HG03575 (cell line): Measurements from ENCODE around the gene PRKN.

Experiments
- ATAC-seq: cut with Tn5 transposase; IDR thresholded peaks from one replicate; pipeline ENCODE4 v1.9.1; 2021; ENCODE audit not compliant: unreplicated experiment, insufficient number of reproducible peaks, low FRiP score; ENCODE audit errors: extremely low read depth

The PRKN gene

DNA sequence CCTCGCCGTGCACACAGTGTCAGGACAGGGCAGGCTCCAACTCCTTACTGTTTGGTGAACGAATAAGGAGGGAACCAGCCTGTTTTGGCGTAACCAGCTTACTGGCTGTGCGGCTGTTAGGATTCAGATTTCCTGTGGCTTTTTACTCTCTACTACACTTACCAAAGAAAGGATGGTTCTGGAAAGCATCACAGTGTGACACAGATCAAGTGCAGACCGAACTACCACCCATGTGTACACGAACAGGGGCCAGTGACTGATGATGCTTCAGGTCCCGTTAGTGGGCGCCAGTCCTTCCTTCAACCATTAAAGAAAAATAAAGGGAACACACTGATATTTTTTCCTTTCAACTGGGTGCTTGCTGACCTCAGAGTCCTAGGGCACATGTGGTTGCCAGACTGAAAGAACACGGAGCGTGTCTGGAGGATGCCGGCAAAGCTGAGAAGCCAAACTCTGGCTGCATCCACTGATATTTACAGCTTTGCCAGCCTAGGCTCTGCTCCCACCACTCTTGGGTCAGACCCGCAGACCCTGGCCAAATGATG is 1101.4 kb downstream of the PRKN start:
- no peak for ATAC-seq

DNA sequence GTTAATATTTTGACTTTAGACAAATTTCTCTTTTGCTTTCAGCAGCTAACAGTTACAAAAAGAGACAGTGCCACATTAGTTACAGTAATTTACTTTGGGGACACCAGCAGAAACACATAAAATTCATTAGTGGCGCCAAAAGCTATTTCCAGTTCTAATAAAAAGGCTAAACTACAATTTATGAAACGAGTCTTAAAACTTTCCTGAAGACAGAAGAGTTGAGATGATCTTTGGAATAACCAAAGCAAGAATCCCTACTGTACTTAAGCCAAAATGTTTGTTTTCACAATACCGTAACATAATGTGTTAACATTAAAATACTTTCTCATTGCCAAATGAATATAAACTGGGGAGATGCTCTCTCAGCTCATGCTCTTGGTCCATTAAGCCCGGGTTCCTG is 1103.5 kb downstream of the PRKN start:
- no peak for ATAC-seq

DNA sequence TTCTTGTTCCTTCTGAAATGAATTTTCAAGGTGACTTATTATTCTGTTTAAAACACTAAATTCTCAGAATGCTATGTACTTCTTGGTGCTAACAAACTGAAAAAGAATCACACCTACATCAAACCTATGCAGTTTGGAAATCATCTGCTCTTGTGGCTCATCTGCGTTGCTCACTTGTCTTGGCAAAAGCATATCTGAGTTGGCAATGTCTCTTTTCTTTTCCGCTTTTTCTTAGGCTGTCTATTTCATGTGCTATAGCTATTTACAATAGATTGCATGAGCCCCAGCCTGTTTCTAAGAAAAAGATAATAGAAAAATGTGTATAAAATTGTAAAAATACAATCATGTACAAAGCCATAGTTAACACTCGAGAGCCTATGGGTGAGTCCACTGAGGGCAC is 1104.8 kb downstream of the PRKN start:
- no peak for ATAC-seq

DNA sequence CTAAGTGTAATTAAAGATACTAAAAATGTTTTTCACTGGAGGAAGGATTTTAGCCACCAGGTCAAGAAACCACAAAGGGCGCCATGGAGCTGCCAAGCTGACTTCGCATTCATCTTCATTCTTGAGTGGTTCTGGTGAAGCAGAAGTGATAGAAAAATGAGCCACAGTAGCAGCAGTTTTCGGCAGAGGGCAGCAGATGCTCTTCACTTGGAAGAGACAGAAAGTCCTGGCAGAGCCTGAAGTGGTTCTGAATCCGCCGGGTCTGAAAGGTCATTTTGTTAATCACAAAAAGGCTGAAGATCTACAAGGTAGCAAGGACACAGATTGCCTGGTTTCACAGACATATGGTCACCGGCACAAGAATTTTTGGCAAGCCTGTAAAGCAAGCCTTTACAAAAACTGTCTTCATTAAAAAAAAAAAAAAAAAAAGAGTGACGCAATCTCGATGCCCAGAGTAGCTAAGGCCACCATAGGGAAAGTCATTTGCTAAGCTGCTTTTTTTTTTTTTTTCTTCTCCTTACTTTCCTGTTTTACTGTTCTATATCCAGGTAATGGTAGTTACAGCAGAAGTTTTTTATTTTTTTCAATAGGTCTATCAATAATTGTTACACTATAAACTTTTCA is 1108.6 kb downstream of the PRKN start:
- no peak for ATAC-seq

DNA sequence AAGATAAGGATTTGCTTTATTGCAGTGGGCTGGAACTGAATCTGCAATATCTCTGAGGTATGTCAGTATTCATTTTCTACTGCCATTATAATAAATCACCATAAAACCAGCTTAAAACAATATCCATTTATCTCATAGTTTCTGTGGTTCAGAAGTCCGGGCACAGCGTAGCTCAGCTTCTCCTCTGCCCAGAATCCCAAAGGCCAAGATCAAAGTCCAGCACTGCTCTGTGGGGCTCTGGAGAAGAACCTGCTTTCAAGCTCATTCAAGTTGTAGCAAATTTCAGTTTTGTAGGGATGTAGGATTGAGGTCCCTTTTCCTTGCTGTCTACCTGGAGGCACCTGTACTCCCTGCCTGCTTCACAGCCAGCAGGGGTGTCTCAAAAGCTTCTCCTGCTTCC is 1113.9 kb downstream of the PRKN start:
- ATAC-seq = no peak

DNA sequence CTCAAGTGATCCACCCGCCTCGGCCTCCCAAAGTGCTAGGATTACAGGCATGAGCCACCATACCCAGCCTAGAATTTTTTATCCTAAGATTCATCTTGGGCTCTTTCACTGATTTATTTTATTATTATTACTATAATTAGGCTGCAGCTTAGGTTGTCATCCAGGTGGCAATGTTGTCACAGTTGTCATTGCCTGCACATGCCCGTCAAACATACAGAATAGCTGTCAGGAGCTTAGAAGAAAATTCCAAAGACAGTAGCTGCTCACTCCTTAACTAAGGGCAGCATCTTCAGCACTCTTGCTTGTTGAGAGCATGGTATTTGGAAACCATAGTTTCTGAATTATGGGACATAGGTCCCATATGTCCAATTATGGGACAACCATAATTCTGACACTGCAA is 1118.8 kb downstream of the PRKN start:
- ATAC-seq = no peak

DNA sequence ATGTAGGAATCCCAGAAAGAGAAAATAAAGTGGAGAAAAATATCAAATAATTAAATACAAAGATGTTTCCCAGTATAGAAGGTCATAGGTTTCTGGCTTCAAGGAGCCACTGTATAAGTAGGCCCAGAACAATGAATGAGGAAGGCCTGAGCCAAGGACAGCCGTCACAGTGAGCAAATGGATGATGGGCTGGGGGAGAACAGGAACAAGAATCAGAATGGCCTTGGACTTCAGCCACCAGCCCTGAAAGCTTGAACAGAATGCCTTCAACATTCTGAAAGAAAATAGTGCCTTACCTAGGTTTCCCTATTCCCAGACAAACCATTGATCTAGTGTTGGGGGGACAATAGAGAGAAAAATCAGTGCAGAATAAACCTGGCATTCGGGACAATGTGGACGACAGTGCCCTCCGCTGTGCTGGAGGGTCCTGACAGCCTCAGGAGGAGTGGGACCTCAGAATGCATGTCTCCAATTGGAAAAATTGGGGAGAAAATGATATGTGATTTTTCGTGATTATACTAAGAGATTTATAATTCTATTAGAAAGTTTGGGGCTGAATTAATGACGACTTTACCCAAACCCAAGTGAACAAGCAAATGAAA is 1119.8 kb downstream of the PRKN start:
- no peak for ATAC-seq

DNA sequence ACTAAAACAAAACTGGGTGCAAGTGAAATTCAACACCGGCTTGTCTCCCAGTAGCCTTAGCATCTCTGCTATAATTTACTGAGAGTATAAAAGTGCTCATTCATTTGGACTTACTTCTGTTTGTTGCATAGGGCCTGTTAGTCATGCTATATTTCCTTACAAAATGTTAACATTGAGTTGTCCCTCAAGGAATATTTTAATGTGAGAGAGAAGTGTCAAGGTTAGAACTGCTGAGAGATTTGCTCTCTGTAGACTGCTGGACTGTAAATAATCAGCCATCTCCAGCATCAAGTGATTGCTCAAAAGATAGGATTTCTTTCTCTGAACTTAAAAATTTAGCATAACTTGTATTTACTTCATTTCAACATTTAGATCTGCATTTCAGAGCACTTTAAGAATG is 1125.2 kb downstream of the PRKN start:
- no peak for ATAC-seq

DNA sequence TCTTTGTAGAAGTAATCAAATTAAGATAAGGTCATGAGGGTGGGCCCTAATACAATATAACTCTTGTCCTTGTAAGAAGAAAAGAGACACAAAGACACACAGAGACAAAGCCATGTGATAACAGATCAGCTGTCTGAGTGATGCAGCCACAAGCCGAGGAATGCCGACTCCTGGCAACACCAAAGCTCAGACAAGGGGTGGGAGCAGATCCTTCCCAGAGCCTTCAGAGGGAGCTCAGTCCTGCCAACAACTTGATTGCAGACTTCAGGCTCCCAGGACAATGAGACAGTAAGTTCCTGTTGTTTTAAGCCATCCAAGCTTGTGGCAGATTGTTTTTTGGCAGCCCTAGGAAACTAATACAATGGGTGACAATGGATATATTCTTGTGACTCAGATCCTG is 1128.7 kb downstream of the PRKN start:
- no peak for ATAC-seq

DNA sequence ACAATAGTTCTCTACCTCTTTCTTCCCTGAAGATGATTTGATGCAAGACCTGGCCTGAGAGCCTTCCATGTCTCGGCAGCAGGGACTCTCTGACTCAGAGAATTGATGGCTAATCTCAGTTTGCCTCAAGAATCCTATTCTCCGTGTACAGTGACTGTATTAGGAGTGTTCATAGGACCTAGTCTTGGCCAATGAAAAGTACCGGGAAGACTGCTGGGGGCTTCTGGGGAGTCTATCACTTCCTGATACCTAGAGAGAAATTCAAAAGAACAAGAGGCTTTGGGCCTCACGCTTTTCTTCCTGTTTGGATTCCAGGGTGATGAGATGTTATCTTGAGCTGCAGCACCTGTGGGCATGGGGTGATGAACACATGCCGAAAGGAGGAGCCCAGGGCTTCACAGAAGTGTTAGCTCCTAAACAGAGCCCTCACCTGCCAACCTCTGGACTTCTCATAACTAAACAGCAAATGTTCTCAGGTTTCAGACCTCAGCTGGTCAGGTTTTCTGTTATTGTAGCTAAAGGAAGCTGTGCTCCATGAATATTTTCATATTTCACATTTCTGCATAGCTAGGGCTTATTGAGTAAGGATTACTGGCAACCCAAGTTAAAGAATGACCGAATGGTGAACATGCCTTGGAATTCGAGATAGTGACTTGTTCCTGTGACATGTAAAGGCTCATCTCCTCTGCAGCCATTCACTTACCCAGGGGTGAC is 1130.6 kb downstream of the PRKN start:
- ATAC-seq = no peak

DNA sequence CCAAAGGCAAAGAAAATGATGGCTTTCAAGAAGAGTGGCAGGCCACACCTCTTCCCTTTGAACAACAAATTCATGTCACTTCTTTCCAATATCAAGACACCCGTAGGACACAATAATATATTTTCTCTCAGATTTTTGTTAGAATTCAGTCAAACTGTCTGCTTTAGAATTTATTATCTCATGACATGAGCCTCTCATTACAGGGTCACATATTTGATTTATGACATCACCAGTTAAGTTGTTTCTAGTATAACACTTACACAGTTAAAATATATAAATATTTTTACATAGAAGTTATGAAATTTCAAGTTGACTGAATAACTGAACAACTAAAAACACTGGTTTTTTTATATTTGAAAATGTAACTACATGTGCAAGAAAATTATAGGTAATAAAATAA is 1133.2 kb downstream of the PRKN start:
- ATAC-seq = no peak

DNA sequence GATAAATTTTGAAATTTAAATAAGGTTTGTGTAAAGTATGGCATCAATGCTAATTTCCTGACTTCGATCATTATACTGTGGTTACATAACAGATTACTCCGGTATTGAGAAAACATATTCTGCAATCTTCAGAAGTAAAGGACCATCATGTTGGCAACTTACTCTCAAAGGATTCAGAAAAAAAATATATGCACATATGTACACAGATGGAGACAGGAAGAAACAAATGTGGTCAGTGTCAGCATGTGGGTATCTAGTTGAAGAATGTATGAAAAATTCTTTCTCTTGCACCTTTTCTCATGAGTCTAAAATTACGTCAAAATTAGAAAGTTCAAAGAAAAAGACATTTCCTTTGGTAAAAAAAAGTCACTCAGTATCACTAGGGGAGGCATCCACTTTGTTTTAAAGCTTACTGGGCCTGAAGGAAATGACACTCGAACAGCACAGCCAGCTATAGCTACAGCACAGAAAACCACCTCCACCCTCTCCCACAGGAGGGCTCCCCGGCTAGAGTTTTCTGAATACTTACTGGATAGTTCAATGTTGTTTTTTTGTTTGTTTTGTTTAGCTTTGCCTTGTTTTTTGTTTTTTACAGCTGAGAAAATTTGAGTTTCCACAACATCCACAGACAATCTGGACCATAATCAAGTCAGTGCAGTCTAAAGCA is 1136.5 kb downstream of the PRKN start:
- no peak for ATAC-seq

DNA sequence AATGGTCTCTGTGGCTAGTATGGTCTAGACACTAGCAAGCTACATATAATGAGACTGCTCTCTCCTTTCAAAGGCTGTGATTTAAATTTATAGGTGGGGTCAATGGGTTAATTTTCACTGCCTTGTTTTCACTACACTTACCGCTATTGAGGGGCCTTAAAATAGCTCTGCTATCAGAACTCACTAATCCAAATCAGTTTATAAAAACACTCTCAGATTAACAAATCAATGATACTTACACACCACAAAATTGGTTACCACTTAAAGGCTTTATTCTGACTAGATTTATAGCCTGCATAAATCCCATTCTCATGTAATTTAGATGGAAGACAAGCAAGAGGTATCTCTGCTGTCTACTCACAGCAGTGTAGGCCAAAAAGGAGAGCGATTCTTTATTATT is 1140.7 kb downstream of the PRKN start:
- no peak for ATAC-seq

DNA sequence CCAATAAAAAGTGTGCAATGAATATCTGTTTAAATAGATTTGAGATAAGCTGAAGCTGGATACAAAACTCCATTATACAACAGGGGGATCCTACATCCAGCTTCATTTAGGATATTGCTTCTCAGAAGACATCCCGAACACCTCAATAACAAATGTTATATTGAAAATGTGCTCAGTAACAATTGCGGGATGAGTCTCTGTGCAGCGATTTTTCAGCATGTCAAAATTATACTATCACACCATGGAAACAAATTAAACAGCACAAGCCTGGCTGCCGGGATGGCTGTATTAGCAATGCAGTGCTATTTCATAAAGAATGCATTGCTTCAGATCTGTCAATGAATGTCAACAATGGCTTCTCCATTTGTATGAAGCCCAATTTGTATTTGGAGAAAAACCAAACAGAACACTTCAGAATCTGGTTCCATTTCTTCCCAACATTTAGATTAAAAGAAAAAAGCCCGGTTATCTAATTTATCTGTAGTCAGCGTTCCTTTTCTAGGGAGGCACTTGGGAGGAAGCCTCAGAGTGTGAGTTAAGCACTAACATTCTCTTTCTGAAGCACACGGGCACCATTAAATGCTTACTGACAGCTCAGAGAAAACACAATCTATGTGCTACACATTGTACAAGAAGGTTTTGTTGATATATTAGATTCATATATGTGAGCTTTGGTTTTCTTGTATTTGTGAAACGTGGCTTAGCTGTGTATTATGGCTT is 1142.8 kb downstream of the PRKN start:
- no peak for ATAC-seq

DNA sequence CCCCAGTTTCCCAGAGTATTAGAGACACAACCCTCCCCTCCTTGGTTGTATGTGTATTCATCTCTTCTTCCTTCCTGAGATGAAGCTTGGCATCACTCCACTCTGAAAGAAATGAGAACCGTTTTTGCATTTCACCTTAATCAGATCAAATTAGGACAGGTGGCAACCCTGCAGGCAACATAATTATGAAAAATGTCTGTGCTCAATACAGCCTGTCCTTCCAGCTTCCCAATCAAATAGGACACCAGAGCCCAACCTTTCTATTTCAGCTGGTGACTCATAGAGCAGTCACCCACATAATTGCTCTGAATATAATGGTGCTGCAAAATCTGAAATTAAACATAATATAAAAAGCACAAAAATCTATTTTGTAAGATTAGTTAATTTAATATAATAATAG is 1143.5 kb downstream of the PRKN start:
- ATAC-seq = no peak

DNA sequence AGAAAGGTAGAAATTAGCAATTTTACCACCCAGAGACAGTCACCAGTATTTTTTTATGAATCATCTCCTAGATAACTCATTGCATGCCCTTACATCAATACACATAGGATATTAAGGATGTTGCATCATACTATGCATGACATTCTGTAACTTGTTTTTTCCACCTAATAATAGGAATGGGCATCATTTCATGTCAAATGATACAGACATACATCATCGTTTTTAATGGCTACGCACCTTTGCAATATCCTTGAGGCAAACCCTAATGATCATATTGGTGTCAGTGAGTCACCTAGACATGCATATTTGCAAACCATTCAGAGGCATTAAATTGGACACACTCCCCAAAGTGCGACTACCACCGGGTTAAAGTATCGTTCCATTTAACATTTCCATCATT is 1144.0 kb downstream of the PRKN start:
- ATAC-seq = no peak

DNA sequence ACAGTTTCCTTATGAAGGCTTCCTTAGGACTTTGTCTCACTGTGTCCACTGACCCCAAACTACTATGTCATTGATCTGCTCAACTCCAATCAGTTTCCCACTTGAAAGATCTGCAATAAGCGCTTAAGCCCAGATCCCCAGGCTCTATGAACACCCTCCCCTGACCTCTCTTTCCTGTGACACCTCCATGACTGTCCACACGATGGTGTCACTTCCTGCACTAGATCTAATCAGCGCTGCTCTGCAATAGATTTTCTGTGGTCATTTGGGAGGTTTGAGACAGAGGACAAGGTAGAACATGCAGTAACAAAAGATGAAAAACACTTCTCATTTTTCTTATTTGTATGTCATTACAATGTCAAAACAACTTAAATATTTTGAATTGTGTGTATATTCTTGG is 1149.1 kb downstream of the PRKN start:
- ATAC-seq = no peak

DNA sequence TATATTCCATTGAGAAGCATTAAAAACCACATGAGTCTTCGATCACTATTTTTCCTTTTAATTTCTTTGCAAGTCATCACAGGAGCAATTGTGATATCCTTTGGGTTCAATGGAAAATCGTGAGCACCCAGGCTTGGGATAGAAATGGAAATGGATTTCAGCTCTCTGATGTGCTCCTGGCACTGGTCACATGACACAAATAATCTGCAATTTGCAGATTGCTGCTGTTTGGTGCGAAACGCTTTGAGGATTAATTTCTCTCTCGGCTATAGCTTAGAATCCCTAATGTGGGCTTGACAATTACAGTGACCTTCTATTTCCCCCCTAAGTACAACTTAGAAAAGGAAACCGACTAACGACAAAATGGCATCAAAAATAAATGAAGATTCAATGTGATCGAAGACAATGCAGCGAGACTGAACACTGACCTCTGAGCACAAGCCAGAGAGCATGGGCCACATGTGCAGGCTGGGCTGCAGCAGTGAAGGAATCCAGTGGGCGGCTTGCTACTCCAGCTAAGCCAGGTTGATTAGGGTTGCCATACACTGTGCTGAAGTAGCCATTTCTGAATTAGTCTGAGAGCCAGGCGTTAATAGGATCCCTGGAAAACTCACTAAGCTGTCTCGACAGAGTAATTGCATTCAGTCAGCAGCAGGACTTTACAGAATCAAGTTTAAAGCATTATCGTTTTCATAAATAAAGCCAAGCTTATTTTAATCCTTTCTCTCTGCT is 1151.9 kb downstream of the PRKN start:
- no peak for ATAC-seq
